GM19239 (cell line): ENCODE measurements around the gene SLC14A1.

Source experiments
- DNase-seq: peaks from one replicate; pipeline ENCODE4 v3.0.0; 2011; ENCODE audit warnings: low spot score; ENCODE audit not compliant: insufficient read length
- FAIRE-seq: peaks from 2 replicates; lab custom pipeline; 2011; peaks lifted over from hg19 to GRCh38; lab: Jason Lieb, UNC

The SLC14A1 gene

DNA sequence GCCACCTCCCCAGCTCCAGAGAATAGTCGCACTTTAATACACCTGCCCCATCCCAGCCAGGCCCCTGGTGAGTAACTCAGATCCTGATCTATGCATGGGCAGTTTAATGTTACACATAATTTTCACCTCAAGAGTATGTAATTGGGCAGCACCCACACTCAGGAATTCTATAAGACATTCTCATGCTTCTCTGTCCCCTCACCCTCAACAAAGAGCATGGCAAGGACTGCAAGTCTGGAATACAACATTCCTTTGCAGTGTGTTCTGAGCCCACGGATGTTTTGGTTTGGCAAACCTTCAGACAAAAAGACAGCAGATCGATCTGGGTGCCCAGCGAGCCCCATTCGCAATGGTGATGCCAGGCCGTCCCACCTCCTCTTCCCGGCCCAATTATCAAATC, 4.9 kb upstream of the SLC14A1 start:
- FAIRE-seq (no peak), DNase-seq (no peak)

DNA sequence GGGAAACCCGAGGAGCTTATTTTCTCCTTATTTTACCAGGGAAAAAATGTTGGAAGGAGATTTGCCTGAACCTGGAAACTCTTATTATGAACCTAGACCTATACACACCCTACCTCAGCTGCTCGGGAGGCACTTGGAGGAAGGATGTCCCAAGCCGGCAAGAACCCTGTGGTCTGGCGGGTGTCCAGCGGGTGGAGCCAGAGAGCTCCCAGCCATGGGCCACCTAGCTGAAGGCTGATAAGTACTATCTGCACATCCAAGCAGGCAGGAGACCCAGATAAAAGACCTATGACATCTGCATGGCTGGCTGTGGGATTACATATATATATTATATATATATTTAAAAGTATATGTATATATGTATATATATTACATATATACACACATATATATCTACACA, 1.1 kb upstream of the SLC14A1 start:
- peak; percentile 73 for DNase-seq
- FAIRE-seq: peak; percentile 82

DNA sequence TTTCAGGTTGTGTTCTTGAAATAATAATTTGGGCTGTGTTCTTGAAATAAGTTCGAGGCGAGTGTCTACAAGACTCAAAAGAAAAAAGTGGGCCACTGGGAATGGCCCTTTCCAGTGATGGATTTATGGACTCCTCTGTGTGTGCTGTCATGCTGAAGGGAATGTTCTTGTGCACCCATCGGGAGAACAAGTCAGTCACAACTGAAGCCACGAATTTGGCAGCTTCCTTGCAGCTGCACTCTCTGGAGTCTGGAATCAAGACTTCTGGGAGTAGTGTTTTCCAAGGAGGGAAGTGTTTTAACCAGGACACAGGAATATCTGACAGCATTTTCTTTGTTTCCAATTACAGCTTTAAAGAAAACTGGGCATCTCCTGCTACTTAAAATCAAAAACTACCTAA, 620 bp downstream of the SLC14A1 start:
- FAIRE-seq: no peak
- DNase-seq: no peak

DNA sequence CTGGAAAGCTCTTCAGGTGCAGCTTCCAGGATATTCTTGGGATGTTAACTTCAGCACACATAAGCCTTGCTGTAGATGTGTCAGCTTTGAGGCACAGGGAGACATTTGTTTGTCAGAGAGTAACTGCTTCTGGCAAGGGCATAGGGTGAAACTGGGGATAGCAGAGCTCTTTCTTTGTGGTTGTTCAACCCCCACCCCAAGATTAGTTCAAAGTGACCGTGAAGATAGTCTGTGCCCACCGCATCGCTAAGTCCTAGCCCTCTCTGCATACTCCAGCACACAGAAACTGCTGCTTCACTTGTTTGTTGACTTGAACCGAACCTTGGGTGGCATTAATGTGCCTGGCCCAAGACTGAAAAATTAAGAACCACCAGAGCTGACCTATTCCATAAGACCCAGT, 1.4 kb downstream of the SLC14A1 start:
- FAIRE-seq (no peak), DNase-seq (no peak)

DNA sequence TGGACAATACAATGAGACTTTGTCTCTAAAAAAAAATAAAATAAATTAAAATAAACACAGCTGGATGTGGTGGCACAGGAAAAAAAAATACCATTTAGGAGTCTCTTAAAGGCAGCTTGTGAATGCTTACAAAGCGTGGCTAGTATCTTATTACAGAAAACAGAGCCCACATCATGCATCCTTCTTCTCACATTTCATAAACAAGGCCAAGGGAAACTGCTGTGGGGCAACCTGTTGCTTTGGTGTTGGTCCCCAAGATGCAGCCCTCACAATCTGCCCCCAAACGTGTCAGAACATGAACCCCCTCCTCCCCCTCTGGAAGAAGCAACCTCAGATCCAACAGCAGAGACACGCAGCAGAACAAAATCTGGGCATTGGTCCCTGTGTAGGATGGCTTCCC, 2.6 kb downstream of the SLC14A1 start:
- no peak for FAIRE-seq
- no peak for DNase-seq

DNA sequence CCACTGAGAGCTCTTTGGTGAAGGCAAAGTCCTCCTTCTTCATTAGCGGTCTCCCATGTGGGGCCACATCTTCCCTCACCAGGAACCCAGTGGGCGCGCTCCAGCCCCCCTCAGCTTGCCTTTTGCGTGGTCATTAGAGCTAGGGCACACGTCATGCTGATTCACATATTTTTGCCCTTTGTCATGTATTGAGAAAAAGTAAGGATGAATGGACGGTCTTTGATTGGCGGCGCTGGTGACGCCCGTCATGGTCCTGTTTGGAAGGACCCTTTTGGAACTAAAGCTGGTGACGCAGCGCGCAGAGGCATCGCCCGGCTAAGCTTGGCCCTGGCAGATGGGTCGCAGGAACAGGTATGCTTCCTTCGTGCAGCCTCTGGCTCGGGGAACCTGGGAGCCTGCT, 3.1 kb downstream of the SLC14A1 start:
- FAIRE-seq (no peak), DNase-seq (no peak)

DNA sequence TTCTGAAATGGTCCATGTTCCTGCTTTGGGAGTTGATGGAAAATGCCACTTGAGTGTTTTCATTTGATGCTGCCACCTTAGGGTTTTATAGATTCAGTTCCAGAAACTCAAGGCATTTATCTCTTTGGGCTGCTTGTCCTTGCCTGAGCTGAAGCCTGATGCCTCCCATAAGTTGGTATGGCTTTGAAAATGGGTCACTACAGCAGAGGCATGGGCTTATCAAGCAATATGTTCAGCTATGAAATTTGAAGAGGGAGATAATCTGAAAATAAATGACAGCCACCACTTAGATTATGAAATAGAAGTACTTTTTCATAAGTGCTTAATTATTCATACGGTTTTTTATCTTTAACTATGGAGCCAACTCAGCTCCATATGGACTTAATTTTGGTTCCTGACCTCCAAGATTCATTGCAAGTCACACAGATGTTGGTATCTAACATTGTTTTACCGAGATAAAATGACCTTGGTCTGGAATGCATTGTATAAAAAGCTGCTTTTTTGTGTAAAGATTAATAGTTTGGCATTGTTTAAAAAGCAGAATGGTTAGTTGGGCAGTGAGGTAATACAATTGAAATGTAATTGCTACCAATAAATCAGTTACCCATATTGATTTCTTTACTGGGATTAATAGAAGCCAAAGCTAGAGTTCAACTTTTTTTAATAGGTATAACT, 4.5 kb downstream of the SLC14A1 start:
- FAIRE-seq: no peak
- no peak for DNase-seq

DNA sequence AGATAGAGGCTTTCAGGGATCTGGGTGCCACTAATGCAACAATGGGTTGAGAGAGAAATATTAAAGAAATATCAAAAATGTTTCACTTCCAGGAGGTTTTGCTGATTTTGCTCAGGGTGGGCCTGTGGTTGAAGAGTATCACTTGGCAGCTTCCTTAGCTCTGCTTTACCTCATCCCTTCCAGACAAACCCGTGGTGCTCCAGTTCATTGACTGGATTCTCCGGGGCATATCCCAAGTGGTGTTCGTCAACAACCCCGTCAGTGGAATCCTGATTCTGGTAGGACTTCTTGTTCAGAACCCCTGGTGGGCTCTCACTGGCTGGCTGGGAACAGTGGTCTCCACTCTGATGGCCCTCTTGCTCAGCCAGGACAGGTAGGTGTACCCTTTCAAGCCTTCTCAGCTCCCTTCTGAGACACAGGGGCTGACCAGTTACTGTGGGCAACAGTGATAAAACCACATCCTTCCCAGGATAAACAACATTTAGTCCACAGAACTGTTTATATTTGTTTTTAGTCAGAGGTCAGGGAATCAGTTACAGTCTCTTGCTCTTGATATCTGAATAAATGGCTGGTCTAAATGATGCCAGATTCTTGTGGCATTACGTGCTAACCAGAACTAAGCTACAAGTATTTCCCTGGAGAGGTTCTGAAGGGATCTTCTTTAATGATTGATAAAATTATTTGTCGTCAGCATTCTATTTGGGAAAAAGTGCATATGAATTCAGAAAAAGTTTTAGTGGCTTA, 7.0 kb downstream of the SLC14A1 start:
- no peak for DNase-seq
- FAIRE-seq: no peak

DNA sequence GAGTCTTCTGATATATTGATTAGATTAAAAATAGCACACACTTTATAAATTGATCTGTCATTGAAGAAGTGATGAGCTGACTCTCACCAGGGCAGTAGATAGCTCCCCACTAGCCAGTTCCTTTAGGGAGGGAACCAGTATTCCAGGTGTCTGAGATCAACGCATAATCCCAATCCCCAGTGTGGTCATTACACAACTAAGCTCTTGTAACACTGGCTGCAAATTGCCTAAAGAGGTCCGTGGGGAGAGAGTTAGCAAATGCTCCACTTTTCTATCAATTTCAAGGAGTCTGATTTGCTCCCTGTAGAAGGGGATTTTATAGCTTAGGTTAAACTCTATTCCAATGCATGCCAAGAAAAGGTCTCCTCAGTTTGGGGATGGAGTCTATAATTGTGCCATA, 7.7 kb downstream of the SLC14A1 start:
- FAIRE-seq (no peak), DNase-seq (no peak)

DNA sequence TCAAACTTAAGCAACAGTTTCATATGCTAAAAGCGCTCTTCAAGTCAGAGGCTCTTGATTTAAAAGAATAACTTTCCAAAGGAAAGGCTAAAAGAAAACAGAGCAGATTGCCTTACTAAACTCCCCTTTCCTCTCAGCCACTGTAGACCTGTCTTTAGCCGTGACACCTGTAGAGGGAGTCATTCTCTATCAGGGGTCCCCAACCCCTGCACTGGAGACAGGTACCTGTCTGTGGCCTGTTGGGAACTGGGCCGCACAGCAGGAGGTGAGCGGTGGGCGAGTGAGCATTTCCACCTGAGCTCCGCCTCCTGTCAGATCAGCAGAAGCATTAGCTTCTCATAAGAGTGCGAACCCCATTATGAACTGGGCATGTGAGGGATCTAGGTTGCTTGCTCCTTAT, 9.6 kb downstream of the SLC14A1 start:
- DNase-seq (no peak), FAIRE-seq (no peak)

DNA sequence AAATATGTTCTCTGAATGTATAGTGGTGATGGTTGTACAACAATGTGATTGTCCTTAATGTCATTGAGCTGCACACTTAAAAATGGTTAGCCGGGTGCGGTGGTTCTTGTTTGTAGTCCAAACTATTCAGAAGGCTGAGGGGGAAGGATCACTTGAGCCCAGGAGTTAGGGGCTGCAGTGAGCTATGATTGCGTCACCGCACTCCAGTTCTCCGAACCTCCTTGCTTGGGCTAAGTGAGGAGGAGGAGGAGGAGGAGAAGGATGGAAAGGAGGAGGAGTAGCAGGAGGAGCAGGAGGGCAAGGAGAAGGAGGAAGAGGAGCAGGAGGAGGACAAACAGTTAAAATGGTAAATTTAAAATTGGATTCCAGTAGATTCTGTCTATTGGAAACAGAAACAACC, 10.5 kb downstream of the SLC14A1 start:
- FAIRE-seq: no peak

DNA sequence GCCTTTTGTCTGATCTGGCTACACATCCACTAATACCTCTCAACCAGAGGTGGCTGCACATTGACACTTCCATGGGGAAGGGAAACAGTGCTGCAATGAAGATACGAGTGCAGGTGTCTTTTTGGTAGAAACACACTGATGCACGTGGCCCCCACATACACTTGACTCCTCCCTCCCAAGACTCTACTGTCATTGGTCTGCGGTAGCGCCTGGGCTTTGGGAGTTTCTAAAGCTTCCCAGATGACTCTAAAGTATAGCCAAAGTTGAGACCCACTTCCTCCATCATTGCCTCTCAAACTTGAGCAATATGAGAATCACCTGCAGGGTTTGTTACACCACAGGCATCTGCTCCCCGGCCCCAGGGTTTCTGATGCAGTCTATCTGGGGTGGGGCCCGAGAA, 11.0 kb downstream of the SLC14A1 start:
- FAIRE-seq: no peak

More for the DNA sequence above, 10.5 kb downstream of the SLC14A1 start:
- no peak for DNase-seq

DNA sequence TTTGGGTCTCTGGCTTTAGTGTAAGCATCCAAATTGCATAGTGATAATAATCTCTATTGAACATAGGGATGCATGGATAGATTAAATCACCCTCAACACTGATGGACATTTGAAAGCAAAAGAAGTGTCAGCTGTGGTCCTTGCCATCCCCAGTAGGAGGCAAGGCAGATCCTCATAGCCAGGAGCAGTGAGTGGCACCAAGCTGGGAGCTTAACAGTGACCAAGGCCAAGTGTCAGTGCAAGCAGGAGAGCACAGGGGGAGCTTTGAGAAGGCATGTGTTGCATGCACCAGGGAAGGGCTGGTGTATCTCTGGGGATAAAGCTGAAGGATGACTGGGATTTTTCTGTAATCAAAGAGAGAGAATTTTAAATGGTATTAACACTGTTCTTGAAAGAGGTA, 14.7 kb downstream of the SLC14A1 start:
- DNase-seq: no peak
- FAIRE-seq: no peak

More for the DNA sequence above, 11.0 kb downstream of the SLC14A1 start:
- no peak for DNase-seq

DNA sequence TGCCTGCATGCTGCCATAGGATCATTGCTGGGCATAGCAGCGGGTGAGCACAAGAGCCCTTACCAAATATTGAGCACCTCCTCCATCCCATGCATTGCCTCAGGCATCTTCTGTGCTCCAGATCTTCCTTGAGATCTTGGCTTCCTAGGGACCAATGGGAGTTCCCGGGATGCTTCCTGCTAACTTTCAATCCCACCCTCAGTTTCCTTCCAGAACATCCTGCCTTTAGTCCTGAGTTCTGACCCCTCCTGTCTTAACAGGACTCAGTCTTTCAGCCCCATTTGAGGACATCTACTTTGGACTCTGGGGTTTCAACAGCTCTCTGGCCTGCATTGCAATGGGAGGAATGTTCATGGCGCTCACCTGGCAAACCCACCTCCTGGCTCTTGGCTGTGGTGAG, 15.3 kb downstream of the SLC14A1 start:
- no peak for DNase-seq
- no peak for FAIRE-seq

DNA sequence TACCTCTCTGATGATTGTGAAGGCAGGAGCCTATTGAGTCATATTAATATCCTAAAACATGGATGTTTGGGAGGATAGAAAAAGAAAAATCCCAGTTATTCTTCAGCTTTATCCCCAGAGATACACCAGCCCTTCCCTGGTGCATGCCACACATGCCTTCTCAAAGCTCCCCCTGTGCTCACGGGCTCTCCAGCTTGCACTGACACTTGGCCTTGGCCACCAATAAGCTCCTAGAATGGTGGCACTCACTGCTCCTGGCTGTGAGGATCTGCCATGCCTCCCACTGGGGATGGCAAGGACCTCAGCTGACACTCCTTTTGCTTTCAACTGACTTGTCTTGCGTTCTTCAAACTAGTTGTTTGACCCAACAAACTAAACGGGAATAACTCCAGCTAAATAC, 15.9 kb downstream of the SLC14A1 start:
- FAIRE-seq (no peak), DNase-seq (no peak)

DNA sequence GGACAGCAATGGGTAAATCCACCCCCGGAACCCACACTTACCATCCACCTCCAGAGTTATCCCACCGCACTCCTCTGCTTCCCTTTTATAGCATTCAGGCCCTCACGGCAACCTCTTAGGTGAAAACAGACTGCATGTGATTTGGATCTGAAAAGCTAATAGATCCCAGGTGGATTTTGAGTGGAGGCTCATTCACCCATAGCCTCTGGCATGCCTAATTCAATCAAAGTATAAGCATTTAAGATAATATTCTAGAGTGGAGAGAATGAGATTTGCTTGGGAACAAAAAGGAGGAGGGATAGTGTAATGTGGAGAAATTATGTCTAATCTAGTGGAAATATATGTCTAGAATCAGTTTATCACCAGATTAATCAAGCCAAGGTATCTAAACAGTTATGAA, 17.1 kb downstream of the SLC14A1 start:
- FAIRE-seq (no peak), DNase-seq (no peak)

DNA sequence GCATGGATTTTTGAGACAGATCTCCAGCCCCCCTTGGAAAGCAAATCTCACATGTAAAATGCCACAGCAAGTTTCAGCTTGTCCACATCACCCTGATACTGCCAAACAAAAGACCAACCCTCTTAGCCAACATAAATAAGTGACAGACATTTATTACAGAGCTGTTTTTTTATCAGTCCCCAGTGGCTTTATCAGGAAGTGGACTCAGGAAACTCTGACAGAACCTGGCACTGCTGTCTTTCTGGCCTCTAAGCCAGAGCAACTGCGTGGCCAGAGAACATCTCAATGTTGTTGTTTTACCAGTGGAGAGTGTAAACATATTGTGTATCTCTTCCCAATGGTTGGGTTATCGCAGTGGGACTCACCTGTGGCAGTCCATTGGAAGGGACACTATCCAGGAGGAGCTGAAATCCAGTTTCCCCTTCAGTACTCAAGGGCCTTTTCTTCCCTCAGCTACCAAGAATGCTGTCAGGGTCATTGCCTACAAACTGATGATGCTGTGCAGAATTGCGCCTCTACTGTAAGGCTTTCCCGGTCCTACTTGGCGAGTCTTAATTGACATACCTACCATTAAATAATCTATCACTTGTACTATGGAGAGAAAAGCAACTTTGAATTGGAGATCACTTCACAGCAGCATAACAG, 22.0 kb downstream of the SLC14A1 start:
- FAIRE-seq (no peak), DNase-seq (no peak)

DNA sequence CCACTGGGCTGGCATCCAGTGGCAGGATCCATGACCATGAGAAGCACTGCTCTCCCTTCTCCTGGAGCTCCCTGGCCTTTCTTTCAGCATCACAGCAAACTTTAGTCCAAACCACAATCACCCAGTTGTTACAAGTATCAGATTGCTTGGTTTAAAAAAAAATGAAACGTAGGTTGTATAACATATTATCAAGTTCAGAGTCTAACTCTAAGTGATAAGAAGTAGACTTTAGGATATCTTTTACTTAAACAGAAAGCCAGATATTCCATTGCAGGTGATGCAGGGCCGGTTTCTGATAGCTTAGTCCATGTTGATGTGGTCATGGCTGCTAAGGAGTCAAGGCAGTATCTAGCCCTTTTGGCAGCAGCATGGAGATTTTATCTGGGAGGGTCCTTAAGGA, 24.5 kb downstream of the SLC14A1 start:
- FAIRE-seq (no peak), DNase-seq (no peak)

DNA sequence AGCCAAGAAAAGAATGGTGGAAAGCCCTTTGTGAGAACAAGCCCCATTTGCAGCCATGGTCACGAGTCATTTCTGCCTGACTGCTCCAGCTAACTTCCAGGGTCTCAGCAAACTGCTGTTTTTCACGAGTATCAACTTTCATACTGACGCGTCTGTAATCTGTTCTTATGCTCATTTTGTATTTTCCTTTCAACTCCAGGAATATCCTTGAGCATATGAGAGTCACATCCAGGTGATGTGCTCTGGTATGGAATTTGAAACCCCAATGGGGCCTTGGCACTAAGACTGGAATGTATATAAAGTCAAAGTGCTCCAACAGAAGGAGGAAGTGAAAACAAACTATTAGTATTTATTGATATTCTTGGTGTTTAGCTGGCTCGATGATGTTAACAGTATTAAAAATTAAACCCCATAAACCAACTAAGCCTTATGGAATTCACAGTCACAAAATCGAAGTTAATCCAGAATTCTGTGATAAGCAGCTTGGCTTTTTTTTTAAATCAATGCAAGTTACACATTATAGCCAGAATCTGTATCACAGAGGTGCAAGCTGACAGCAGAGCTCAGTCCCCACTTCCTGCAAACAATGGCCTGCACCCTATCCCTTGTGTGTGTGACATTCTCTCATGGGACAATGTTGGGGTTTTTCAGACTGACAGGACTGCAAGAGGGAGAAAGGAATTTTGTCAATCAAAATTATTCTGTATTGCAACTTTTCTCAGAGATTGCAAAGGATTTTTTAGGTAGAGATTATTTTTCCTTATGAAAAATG, 26.1 kb downstream of the SLC14A1 start:
- FAIRE-seq (peak; percentile 83), DNase-seq (no peak)

DNA sequence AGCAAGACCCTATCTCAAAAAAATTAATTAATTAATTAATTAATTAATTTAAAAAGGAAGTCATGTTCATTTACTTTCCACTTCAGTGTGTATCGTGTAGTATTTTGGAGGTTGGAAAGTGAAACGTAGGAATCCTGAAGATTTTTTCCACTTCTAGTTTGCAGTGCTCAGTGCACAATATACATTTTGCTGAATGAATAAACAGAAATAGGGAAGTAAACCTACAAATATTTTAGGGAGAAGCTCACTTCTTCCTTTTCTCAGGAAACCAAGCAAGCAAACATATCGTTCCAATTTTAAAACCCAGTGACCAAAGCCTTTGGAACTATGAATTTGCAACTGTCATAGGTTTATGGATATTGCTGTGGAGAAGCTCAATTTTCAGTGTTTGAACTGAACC, 27.8 kb downstream of the SLC14A1 start:
- FAIRE-seq (no peak), DNase-seq (no peak)

DNA sequence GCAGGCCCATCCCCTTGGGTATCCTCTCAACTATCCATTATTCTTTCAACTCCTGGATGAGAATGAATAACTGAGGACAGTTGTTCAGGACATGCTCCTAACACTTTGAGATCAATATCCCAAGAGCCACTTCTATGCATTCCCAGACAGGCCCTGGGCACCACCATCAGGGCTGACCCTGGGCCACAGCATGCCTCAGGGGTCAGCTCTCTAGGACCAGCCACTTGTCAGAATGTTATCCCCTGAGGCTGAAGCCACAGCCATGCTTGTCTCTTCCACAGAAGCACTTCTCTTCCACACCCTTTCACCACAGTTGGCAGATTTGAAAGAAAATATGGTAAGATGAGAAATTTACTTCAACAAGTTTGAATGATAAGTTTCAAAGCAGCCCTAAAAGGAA, 28.7 kb downstream of the SLC14A1 start:
- FAIRE-seq: no peak
- DNase-seq: no peak
